DLD1 (cell line): ENCODE measurements around the gene POLG2.

Source experiments
- in situ Hi-C: cut with HindIII; loops from 2 replicates; pipeline ENCODE4 v1.10.0; 2017; ENCODE audit warnings: low sequenced_read_pairs

Gene POLG2

GRCh38 chr17:64496786-64497564, at the start of gene POLG2:
TSS of gene POLG2 (minus strand) at chr17:64497054. CDS start at chr17:64496968, 86 bp downstream.
- in situ Hi-C loops = loop anchor here (10.0 kb wide), 1 partner anchor 192 kb away; no protein-coding TSS in a partner anchor

GRCh38 chr17:64544742-64545141, 47.9 kb upstream of the POLG2 start:
- in situ Hi-C loops = no loop called here

- in situ Hi-C loops = no loop called here
Observed at GRCh38 chr17:64540118-64540776, 43.4 kb upstream of the POLG2 start.

DNA sequence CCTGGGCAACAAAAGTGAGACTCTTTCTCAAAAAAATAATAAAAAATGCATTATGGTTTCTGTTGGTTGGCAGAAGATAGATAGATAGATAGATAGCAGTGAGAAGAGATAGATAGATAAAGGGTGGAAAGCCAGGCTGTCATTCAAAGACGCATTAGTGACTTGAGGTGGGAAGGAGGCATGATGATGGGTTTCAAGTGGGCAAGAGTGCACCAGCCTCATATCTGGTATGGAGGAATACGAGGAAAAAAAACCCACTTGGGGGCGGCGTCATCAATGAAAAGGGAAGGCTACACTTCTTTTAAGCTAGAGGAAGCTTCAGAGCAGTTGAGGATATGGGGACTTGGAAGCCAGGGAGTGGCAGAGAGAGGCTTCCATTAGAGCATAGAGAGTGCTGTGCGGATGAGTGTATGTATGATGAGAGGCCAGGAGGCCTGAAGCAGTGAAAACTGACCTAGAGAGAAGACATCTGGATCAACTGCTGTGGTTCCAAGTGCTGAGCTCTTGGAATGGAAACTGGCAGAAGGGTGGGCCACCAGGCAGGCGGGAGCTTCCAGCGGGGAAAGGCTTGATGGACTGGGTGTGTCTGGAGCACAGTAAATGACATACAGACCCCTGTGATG, 41.8 kb upstream of the POLG2 start:
- in situ Hi-C loops = no loop called here

GRCh38 chr17:64537488-64537887, 40.6 kb upstream of the POLG2 start:
- in situ Hi-C loops = no loop called here

- in situ Hi-C loops = no loop called here
Observed at GRCh38 chr17:64536913-64537312, 40.1 kb upstream of the POLG2 start.

- in situ Hi-C loops = no loop called here
Observed at GRCh38 chr17:64535357-64535756, 38.5 kb upstream of the POLG2 start.

- in situ Hi-C loops = no loop called here
Observed at GRCh38 chr17:64534187-64534586, 37.3 kb upstream of the POLG2 start.

DNA sequence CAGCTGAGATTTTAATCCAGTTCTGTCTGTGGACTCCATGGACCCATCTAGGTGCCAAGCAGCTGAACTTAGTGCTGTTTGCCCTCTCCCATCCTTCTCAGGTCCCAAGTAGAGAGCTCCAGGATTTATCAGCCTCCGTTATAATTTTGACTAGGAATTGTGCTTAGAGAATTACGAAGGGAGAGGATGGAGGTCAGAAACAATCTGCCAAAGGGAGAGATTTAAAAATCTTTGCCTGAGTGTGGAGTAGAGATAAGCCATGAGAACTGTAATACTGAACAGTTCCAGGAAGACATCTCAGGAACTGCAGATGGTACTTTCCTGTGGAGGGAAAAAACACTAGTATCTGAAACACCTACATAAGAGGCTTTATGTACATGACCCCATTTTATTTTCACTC, 36.9 kb upstream of the POLG2 start:
- in situ Hi-C loops = no loop called here

DNA sequence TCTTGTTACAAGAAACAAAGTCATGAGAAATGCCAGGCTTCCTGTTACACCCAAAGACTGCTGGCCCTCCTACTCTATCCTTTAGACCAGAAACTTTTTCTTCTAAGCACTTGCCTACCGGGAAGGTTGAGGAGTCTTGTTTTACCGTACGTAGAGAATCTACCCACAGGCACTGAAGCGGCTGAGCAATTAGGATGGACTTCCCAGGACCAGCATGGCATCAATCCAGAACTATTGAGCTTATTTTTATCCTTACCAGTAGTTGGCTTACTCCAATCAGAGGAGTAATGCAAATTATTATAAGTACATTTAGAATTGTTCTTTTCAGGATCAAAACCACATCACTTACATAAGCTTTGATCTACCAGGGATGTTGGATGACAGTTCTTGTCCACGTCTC, 35.6 kb upstream of the POLG2 start:
- in situ Hi-C loops = no loop called here

- in situ Hi-C loops = no loop called here
Observed at GRCh38 chr17:64531955-64532371, 35.1 kb upstream of the POLG2 start.

DNA sequence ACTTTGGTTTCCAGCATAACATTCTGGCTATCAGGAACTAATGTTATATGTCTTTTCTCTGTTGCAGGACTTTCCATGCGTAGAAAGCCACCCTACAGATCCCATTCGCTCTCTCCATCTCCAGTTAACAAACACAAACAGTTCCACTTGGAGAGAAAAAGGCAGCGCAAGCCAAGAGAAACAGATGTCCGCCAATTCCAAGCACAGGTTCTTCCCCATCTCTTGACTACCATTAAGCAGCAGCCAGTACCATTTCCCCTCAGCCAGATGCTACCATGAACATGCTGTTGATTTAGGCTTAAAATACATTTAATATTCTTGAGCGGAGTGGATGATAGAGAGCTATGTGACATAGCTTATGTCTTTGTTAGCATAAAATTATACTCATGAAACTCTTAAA, 32.4 kb upstream of the POLG2 start:
- in situ Hi-C loops = no loop called here

GRCh38 chr17:64527914-64528313, 31.1 kb upstream of the POLG2 start:
- in situ Hi-C loops = no loop called here

DNA sequence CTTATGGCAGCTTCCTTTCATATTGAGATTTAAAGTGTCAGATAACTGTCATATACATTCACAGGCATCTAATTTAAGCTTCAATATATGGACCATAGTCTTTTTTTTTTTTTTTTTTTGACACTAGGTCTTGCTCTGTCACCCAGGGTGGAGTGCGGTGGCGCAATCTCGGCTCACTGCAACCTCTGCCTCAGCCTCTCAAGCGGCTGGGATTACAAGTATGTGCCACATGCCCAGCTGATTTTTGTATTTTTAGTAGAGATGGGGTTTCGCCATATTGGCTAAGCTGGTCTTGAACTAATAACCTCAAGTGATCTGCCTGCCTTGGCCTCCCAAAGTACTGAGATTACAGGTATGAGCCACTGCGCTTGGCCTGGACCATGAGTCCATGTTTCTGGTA, 23.5 kb upstream of the POLG2 start:
- in situ Hi-C loops = no loop called here

DNA sequence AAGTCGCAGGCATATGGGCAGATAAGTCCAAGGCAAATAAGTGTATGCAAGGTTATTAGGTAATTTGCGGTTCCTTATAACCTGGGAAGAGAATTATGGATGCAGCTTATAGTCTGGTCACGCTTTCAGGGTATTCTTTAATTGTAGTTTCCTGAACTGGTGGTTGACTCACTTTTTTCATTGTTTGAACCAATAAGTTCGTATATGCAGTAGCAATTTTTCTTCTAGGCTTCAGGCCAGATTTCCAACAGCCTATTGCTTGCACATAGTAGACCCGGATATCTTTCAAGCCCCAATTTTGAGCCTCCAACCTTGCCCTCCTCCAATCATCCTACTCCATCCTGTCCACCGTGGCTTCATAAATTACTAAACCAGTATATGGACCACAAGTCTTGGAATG, 22.7 kb upstream of the POLG2 start:
- in situ Hi-C loops = no loop called here

- in situ Hi-C loops = no loop called here
Observed at GRCh38 chr17:64515829-64516228, 19.0 kb upstream of the POLG2 start.

GRCh38 chr17:64515419-64515818, 18.6 kb upstream of the POLG2 start:
- in situ Hi-C loops = no loop called here

DNA sequence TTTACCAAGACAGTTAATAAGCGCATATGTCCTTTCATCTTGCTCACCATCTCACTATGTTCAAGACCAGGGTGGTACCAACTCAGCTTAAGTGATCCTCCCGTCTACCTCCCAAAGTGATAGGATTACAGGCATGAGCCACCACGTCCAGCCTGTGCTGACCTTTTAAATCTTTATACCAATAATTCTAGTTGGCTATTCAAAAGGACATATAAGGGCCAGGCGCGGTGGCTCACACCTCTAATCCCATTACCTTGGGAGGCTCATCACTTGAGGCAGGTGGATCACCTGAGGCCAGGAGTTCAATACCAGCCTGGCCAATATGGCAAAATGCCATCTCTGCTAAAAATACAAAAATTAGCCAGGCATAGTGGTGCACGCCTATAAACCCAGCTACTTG, 12.3 kb upstream of the POLG2 start:
- in situ Hi-C loops = no loop called here

GRCh38 chr17:64508683-64509082, 11.8 kb upstream of the POLG2 start:
- in situ Hi-C loops = no loop called here

GRCh38 chr17:64507413-64507782, 10.5 kb upstream of the POLG2 start:
- in situ Hi-C loops = no loop called here

GRCh38 chr17:64506576-64507412, 9.9 kb upstream of the POLG2 start, which contains the start of gene CEP95:
TSS of gene CEP95 (plus strand) at chr17:64506977. CDS start at chr17:64507098, 121 bp downstream.
- in situ Hi-C loops = no loop called here
